Measurements from ENCODE around the gene WDFY3.
"Not testable (repeated sequence)": the region's sequence is repeated elsewhere in the genome, so short reads cannot be mapped to it uniquely, and the experiment has no call there.

The WDFY3 gene

DNA sequence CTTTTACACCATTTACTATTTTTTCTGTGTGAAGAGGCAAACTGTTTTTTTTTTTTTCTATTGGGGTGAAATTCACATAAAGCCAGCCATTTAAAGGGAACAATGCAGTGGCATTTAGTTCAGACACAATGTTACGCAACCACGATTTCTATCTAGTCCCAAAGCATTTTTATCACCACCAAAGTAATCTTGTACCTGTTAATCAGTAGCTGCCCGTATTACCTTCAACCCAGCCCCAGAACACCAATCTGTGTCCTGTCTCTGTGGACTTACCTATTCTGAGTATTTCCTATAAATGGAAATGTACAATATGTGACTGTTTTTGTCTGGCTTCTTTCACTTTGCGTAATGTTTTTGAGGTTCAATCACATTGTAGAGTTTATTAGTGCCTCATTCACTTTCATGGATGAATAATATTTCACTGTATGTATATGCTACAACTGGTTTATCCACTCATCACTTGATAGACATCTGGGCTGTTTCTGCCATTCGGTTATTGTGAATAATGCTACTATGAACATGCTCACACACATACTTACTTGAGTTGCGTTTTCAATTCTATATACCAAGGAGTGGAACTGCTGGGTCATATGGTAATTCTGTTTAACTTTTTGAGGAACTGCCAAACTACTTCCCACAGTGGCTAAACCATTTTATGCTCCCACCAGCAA, 267.4 kb downstream of the WDFY3 start:
- no peak for DNase-seq

DNA sequence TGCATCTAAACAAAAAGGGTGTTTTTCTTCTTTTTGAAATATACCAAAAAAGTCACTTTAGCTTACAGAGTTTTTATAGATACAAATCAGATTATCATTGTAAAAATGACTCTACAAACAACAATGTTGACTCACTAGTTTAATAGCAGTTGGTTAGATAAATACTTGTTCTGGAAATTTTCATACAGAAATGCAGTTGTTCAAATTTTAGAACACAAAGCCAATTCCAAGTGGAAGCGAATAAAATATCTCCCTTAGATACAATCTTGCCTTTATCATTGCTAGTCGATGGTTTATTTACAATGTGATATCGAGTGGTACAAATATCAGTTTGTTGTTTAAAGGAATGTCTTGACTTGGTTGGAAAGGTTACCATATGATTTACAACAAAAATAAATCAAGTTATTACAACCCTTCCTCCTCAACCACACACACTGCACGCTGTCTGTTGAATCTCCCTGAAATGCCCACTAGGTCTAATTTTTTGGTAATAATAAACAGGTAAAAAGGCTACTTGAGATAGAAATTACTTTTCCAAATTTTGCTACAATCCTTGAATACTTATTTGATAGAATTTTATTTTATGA, 268.8 kb downstream of the WDFY3 start:
- peak; percentile 1 for DNase-seq

DNA sequence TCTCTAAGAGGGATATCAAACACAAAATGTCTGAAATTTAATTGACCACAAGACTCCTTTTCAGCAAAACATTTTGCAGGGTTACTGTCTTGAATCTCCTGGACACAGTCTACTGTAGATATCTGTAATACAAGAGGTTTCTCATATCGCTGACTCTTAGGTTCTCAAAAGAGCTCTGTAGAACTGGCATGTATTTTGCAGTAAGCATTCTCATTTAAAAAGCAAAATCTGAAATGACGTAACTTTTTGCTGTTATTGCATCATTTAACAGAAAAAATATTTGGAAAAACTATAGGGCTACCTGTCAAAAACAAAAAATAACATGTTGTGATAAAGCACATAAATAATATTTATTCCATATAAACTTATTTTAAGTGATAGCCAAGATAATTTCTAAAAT, 269.3 kb downstream of the WDFY3 start:
- no peak for DNase-seq

DNA sequence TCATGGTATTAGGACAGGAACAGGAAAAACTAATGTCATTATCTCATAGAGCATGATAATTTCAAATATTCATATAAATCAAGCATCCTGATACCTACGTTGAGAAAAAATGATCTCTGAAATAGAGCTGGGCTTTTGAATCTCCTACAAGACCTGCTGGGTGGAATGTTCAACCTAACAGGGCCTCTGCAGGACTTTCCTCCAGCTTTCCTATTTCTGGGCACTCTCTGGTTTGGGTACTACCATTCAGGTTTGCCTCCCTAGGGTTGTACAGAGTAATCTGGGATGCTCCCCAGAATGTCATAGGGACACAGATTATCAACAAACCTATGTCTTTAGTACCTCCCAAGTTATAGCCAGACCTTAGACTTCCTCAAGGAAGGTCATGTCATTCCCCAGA, 274.7 kb downstream of the WDFY3 start:
- DNase-seq = no peak

DNA sequence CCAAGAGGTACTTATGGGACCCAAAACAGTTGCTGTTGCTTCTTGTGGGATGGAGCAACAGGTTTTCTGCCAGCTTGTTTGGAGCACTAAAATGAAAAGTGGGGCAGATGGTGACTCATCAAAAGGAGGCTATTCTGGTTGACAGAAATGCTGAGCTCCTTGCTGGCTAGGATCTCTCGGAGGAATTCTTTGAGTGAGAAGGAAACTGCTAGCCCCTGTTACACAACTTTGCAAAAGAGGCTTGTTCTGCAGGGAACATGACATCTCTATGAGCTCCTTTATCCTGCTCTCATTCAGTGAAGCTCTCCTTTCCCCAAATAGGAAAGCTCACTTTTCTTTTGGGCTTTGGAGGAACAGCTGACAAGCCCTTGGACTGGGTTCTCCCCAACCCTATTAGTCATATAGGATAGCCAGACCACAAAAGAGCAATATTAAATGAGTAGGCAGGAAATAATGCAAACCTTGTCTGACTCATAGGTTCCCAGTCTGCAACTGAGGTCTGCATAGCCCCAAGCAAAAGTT, 275.3 kb downstream of the WDFY3 start:
- peak; percentile 90 for DNase-seq

DNA sequence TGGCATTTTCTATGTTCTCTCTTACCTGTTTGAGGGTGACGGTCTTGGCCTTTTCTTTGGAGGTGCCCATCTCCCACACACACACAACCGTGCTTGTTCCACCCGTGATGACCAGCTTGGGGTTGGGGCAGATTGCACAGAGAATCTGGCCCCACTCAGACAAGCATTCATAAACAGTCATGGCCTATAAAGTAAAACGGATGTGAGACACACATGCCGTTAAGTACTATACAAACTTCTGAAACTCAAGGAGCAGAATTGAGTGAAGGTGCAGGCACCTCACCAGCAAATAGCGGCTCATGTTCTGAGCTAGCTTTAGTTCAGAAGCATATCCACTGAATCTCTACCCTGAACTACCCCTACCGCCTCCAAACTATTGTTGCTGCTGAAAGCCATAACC, 276.0 kb downstream of the WDFY3 start:
- DNase-seq = peak; percentile 19

DNA sequence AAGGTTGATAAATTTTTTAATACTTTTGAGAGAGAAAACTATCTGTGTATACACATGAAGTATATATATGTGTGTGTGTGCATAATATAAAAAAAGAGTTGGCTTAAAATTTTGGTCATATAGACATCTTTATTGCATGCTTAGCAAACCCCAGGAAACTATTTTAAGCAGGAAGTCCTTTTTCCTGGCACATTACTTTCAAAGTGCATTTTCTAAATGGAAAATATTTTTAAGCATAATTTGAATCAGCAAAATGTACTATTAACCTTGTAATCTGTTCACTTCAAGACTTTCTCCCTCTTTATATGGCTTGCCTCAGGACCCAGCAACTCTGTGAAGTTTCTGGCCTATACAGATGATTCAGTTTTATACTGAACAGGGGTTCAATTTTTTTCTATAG, 277.3 kb downstream of the WDFY3 start:
- DNase-seq = no peak

DNA sequence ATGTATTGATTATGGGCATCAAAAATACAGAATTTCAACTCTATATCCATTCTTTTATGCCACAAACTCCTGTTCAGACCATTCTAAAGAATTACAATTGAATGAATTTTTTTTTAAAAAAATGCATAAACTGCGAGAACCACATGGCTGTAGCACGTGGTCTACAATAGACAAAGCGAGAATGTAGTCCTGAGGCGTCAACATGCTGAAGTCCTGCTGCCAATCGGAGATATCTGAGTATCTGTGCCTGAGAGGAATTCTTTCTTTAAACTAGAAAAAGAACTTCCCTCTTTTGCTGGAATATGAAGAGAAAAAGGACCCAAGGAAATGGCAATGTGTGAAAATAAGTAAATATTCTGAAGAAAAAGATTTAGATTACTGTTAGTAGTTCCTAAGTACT, 277.9 kb downstream of the WDFY3 start:
- DNase-seq = no peak

DNA sequence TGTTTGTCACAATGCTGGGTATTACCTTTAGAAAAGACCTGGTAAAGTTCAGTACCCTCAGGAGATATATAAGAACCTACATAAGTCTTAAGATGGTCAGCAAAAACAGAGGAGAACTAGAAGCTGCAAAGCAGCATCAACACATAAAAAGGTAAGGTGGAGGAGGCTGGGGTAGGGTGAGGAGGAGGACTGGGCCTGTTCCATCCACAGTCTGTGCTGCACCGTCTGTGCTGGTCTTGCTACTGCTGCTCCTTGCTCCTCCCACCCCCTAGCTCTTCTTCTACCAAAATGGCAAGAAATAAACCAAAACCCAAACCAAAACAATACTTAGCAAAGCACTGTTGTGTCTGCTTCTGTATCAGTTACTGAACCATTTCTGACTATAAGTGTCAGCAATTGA, 281.4 kb downstream of the WDFY3 start:
- no peak for DNase-seq

DNA sequence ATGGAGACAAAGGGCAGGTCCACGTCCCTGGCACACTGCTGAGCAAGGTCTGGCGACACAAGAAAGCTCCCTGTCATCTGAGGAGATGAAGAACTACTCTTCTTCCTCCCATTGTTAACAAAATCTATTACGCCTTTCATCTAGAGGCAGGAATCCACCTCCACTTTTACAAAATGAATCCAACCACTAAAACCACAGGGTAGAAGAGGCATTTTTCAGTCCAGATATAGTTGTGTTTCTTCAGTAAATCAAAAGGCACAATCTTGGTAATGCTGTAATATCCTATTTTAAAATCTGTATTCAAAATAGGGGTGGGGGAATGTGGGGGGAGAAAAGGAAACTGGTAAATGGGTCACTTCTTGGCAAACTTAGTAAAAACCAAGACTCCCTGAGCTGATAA, 282.1 kb downstream of the WDFY3 start:
- no peak for DNase-seq

DNA sequence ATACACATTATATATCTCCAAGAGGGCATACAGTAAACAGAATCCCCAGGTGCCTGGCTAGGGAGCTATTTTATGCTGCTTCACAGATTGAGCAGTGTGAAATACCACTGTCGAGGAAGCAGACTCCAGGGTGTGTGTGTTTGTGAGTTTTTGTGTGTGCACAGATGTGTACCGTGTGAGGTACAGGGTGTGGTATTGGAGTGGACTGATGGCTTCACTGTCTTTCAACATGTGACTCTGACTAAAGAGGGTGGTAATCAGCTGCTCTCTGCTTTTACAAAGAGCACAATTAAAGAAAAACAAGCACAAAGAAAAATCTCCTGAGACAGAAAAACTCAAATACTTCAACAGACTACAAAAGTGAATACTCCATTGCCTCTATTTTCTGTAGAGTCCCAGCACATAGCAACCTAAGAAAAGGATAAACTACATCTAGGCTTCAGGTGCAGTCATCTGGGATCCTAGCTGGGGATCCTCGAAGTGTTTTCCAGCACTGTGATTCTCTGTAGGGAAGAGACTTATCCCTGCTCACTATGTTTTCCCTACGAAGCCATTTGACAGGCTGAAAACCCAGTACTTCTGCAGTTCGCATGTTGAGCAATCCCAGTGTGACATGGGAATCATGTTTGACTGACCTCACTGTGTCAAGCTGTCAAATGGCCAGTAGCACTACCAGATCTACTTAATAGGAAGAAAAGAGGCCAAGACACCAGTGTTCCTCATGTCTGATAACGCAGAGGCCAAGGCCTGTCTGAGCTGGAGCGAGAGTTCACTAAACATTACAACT, 283.2 kb downstream of the WDFY3 start:
- DNase-seq = no peak

DNA sequence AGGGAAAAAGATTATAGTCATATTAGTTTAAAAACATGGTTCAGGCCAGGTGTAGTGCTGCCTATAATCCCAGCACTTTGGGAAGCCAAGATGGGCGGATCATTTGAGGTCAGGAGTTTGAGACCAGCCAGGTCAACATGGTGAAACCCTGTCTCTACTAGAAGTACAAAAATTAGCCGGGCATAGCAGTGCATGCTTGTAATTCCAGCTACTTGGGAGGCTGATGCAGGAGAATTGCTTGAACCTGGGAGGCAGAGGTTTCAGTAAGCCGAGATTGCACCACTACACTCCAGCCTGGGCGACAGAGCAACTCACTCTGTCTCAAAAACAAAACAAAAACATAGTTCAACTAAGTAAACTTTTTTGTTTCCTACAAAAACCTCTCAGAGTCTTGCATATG, 283.8 kb downstream of the WDFY3 start:
- DNase-seq = not testable (repeated sequence)

DNA sequence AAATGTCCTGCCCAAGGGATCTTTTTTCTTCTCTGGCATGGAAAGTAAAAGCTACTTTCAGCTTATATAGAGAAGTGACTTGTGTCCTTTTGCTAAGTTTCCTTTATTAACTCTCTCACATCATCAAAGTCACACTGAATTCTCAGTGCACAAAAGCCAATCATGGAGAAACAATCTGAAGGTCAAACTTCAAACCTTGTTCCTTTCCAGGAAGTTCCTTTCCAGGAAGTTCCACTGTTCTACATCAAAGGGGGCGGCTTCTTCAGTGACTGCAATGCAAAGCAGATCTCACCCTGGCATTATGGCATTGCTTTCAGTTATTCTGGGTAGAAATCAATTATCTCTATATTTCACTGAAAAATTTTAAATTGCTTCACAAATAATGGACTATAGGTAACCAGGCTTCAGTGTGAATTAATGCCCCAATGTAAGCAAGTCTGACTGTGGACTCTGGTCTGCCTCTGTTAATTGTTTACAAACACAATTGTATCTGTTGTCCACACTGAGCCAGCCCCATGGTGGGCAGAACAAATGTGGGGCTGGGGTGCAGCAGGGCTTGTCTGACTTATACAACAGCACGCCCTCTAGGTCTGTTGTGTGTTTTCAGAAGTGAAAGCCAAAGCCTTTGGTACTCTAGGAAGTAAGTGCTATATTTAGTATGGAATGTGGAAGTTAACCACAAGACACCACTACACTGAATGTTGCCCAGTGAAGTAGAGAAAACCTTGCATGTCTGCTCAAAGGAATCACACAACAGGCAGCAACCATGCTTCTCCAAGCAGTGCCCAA, 284.8 kb downstream of the WDFY3 start:
- DNase-seq = peak; percentile 47

DNA sequence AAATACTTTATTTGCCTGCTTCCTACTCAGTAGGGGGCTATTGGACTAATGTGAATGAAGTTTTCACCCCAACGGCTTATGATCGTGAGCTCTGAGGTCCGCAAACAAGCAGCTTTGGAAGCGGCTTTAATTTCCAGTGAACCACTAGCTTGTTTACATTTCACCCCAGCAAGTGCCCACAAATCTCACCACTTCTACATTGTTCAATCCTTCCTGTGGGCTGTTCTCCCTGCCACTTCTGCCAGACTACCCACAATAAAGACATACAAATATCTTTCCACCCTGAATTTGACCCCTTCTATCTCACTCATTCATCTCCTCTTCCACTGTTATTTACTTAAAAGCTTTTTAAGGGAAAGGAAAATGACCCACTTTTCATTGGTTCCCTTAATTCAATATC, 285.5 kb downstream of the WDFY3 start:
- no peak for DNase-seq

DNA sequence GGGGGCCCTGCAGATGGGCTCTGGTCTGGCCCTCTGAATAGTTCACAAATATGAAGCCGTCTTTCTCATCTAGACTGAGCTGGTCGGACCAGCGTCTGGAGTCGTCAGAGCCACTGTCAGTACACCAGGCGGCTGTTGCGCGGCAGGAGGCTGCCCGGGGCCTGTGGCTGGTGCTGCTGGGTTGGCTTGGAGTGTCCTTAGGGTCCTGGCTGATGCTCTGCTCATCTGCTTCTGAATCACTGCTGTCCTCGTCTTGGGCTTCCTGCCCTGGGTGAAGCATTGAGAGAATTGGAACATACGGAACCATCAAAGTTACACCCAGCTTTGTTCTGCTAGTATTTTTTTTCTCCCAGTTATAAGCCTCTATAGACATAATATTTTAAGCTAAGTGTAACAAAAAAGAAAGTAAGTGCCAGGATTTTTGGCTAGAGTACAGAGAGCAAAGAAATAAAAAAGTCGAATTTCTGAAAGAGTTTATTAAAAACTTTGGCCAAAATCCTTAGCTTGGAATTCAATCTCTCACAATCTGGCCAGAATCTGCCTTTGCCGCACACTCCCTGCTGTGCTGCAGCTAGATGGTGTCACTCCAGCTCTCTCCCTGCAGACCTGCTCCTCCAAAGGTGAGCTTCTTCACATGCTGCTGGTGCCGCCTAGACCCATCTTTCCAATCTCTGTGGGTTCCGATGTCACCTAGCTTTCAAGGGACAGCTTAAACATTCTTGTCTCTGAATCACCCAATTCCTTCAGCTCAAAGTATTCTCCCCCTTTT, 287.3 kb downstream of the WDFY3 start:
- no peak for DNase-seq

DNA sequence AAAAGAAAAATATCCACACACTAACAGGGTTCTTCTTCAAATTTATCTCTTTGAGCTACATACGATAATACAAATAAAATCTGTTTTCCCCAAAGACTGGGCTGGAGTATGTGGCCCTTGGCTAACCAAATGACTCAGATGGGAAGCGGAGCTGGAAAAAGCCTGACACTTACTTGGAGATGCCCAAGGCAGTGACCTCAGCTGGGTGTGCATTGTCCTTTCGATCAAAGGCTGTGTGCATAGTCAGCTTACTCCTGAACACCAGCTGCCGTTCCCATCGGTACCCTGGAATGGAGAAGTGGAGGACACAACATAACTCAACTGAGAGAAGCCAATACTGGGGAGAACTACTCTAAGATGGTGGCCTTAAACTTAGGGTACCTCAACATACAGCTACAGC, 288.5 kb downstream of the WDFY3 start:
- DNase-seq = no peak

DNA sequence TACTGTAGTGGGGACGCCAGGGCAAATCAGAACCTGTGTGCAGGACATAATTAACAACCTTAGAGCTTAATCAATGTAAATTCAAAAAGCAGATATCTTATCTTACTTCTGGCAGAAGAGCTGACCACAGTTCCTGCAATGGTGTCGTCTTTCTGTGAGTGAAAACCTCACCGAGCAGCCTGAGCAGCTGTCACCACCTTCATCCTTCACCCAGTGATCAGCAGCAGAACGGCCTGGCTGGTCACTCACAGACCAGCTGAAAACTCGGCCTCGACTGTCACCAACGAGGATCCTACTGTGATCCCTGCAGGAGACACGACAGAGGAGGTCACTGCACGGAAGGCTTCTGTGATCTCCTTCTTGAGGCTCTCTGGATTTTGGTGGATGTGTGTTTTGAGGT, 289.4 kb downstream of the WDFY3 start:
- no peak for DNase-seq

DNA sequence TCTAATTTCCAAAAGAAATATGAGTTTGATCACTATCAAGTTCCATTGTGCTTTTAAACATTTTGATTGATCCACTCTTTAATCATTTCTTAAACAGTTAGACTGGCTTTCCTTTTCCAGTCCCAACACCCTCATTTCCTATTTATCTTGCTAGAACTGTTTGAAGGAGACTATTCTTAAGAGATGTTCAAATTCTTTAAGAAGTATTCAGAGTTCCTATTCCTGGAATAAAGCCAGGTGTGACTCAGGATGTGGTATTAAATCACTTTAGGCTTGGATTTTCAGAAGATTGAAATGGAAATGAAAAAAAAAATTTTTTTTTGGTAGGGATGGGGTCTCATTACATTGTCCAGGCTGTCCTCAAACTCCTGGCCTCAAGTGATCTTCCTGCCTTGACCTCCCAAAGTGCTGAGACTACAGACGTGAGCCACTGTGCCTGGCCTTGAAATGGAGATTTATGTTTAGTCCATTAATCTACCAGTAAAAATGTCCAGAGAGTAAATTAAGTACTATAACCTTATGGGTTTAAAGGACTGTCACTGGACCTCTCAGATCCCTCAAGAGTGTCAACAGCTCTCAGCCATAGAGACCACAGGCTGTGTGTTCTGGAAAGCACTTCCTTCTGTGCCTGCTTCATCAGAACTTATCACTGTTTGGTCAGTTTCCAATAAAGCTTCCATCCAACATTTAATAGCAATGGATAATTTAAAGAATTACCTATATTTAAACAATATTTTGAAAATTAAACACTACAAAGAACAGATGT, 292.8 kb downstream of the WDFY3 start:
- DNase-seq = peak; percentile 76

DNA sequence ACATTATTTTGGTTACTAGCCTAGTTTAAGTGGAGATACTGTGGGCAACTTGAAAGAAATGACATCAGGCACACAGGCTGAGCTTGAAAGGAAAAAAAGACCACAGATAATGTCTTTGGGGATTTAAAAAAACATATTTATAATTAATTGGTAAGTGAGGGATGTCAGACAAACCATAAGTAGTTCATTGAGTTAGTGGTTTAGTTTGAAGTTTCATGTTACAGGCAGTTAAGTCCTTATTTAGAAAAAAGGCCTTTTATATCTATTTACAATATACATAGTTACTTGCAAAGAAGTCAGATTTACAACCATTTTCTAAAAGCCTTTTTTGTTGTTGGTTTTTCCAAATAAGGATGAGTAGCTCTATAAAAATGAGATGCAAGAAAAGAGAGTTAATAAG, 294.3 kb downstream of the WDFY3 start:
- no peak for DNase-seq

DNA sequence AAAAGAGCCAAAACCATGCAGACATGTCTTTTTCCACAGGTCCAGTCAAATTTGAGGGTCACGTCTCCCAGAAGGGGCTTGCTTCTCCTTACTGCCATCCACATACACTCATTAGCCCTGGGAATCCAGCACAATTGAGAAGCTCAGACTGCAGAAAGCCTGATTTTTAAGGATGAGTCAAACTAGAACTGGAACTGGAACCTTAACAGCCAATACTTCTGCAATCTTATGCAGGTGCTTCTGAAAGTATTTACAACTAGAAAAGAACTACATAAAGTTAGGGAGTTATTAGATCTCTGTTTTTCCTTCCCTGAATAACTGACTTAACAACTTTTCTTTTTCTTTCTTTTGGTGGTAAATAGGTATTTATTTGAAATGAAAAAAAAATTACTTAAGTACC, 297.3 kb downstream of the WDFY3 start:
- no peak for DNase-seq

DNA sequence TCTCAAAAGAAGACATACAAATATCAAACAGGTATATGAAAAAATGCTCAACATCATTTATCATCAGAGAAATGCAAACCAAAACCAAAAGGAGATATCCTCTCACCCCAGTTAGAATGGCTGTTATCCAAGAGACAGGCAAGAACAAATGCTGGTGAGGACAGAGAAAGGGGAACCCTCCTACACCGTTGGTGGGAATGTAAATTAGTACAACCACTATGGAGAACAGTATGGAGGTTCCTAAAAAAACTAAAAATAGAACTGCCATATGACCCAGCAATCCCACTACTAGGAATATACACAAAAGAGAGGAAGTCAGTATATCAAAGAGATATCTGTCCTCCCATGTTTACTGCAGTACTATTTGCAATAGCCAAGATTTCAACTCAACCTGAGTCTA, 300.1 kb downstream of the WDFY3 start:
- no peak for DNase-seq

DNA sequence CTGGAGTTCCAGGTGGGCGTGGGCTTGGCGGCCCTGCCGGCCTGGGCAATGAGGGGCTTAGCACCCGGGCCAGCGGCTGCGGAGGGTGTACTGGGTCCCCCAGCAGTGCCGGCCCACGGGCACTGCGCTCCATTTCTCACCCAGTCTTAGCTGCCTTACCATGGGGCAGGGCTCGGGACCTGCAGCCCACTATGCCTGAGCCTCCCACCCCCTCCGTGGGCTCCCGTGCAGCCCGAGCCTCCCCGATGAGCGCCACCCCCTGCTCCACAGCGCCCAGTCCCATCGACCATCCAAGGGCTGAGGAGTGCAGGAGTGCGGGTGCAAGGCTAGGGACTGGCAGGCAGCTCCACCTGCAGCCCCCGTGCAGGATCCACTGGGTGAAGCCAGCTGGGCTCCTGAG, 301.7 kb downstream of the WDFY3 start:
- not testable (repeated sequence) for DNase-seq
